GM11168 (cell line): ENCODE measurements around the gene STAT4.

Experiments
- in situ Hi-C: fragments of 300-500 bp; cut with MboI; formaldehyde crosslinking; loops from one replicate; pipeline ENCODE4 v1.12.0; 2022; ENCODE audit warnings: low sequenced_read_pairs; ENCODE audit not compliant: unreplicated experiment

Gene STAT4

DNA sequence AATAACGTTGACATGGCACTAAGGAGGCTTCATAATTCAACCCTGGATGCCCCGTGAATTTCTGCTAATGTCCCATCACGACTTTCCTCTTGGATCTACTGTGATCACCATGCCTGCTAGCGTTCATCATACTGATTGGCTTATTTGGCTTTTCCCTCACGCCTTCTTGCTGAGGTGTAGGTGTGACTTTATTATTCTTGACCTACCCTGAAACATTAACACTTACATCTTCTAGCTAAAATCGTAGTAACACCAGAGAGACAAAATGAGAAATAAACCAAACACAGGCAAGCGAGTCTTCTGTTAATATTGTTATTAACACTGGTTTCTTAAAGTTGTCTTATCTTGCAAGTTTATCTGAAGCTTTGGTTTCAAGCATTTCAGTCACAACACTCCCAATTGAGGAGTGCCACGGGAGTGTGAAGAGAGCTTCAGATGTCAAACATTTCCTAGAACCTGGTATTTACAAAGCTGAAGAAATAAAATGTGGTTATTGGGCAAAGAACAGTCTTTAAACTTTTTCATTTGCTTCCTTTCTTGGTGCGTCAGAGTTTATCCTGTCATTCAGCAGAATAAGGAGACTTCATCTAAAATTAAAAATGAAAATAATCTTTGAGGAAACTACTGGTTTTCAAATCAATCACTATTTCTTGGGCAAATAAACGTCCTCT is 121.4 kb downstream of the STAT4 start:
- in situ Hi-C loops, result no loop called here

- in situ Hi-C loops, result no loop called here
Measured at GRCh38 chr2:191026377-191026776, 124.4 kb downstream of the STAT4 start.

DNA sequence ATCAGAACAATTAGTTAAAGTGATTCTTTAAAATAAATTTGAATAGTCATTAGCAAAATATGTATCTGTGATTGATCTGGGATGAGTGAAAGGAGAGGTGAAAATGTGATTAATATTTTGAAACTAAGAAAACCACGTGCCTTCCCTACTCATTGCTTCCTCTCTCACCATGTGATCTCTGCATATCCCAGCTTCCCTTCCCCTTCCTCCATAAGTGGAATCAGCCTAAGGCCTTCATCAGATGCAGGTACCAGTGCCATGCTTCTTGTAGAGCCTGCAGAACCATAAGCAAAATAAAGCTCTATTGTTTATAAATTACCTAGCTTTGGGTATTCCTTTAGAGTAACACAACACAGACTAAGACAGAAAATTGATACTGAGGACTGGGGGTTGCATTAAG is 125.7 kb downstream of the STAT4 start:
- in situ Hi-C loops, result no loop called here

DNA sequence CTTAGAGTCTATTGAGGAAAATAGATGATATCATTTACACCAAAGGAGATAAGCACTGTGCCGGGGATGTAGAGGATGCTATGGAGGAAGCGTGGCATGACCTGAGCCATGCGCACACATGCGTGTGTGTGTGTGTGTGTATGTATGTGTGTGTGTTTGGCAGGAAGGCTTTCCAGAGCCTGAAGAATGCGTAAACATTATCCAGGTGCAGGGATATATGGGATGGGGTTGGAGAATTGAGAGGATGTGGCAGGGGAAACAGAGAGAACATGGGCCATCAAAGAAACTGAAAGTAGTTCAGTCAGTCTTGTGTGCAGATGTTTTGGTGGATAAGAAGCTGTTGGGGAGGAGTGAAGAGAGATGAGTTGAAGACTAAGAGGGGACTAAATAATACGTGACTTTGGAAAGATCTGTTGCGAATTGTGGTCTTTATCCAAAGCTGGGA is 127.5 kb downstream of the STAT4 start:
- in situ Hi-C loops, result no loop called here

DNA sequence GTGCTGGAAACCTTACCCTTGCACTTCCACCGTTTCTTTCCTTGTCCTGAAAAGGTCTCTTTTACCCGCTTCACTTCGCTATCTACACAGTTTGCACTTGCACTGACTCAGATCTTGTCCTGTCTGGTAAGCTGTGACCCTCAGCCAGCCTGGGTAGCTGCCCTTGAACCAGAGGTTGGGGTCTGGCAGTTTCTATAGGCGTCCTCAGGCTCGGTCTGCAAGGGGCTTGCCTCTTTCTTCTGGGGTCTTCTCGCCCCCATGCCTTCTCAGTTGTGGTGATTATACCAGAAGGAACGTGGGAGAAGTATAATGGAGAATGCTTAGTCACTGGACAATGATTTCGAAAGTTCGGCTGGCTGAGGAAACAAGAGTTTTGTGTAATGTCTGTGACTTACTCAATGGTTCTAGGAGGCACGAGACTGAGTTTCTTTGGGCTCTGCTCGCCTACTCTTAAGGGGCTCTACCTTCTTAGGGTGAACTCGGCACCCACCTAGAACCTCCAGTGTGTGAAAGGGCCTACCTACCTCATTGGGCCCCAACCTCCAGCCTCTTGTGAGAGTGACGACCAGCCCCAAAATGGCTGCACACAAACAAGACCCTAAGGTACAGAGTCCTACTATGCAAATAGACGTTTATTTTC is 129.9 kb downstream of the STAT4 start:
- in situ Hi-C loops, result no loop called here

GRCh38 chr2:191020221-191020741 is 130.5 kb downstream of the STAT4 start:
- in situ Hi-C loops, result no loop called here

DNA sequence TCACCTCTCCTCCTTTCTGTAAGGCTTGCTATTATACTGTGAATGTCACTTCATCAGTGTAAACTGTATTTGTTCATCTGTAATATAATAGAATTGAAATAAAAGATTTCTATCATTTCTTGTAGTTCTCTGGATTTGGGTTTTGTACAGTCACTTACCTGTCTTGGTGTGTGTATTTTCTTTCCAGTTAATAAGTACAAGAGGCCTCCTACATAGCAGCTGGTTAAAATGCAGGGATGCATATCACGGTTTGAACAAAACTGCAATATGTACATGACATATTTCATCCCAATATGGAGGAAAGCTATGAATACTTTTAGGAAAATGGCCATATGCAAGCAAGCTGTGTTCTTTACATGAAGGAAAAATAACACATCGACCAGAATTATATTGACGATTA is 131.4 kb downstream of the STAT4 start:
- in situ Hi-C loops, result no loop called here

DNA sequence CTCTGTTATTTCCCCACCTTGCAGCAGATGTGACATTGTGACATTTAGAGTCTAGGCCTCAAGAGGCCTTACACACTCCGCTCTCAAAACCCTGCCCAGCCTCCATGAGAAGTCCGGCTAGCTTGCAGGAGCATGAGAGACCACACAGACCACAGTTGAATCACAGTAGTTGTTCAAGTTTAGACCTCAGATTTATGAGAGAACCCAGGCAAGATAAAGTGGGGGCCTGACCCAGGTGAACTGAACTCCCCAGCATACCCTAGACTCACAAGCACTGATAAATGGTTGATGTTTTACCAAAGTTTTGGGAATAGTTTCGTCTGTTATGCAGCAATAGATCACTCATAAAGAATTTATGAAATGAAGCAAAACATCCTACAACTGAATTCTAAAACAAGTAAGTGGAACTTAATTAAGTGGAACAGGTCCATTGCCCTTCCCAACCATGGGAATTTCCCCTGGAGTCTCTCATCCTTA is 132.1 kb downstream of the STAT4 start:
- in situ Hi-C loops, result no loop called here

DNA sequence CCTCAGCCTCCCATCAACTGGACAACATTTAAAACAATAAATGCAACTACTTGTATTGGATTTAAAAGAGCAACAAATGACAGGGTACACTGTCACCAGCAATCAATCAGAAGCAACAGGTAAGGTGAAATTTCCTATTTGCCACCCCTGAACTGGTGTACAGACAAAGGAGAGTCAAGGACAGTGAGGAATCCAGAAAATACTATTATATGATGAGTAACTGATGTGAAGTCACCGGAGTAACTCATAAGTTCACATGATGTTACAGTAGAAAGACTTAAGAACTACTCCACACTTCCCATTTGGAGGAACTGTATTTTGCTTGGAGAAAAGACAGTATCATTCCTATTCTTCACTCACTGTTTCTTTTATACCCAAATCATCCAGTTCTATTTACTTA is 132.7 kb downstream of the STAT4 start:
- in situ Hi-C loops, result no loop called here

- in situ Hi-C loops, result no loop called here
Measured at GRCh38 chr2:191015831-191016230, 135.0 kb downstream of the STAT4 start.

DNA sequence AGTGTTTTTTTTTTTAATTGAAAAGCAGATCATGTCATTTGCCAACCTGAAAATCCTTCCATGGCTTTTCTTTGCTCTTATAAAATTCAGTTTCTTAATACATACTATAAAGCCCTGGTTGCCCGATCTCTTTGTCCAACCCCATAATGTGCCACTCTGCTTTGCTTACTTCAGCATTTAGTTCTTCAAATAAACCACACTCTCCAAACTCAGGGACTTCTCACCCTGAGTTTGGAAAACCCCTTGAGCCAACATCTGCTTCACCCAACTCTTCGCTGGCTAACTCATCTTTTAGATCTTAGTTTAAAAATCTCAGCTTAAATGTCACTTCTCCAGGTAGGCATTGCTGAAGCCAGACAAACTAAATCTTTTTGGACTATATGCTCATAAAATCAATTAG is 135.6 kb downstream of the STAT4 start:
- in situ Hi-C loops, result no loop called here

DNA sequence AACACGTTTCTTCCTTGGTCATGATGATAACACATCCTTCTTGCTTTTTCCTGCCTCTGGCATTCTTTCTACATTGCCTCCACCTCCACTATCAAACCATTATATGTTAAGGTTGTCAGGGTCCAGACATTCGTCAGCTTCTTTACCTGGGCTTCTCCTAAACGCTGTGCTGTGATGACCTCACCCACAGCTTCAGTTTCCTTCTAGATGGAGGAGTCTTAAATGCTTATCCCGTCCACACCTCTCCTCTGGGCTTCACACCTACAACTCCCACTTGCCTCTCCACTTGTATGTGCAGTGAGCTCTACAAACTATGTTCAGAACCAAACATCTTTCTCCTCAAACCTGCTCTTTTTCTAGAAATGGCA is 136.2 kb downstream of the STAT4 start:
- in situ Hi-C loops, result no loop called here

GRCh38 chr2:191013932-191014652 is 136.7 kb downstream of the STAT4 start, which contains the start of gene STAT1:
STAT1 (minus strand) TSS chr2:191014171; CDS start chr2:191010003, 4,168 bp downstream.
- in situ Hi-C loops, result no loop called here

DNA sequence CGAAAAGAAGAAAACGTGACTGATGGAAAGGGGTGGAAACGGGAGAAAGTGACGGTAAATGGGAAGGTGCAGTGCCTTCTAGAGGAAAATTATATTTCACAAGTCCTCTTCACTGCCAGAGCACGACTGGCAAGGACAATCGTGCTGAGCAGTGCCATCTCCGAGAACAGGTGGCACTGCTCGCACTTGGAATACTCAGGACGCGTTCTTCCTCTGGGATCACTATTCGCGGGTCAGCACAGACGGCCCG is 137.2 kb downstream of the STAT4 start:
- in situ Hi-C loops, result no loop called here

DNA sequence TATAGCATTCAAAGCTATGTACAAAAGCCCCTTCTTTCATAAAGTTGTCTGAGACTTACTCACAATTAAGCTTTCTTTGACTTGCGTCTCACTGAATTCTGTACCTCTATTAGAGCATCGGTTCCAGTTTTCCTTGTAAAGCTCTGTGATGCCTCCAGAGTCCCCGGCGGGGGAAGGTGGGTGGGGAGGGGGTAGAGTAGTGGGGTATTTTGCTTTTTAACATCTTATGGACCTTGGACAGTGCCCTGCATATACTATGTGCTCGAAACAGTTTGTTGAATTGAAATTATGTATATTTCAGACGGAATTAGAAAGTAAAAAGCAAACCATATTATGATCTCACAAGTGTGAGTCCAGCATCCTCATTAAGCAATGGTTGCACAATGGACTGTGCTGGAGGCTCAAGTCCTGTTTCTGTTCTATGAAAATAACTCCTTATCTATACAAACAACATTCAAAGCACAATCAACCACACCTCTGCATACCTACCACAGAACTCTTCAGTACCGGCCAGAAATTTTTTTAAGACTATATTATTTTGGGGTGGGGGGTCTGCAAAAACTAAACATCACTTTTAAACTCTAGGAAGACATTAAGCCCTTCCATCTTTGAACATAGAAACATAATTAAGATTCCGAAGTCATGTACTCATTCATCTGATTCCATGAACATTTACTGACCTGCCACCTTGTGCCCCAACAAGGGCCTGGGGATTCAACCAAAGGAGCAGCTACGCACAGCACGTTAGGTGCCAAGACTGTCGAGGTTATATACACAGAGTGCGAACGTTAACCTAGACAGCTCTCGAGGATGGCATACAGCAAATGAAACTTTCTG is 137.7 kb downstream of the STAT4 start:
- in situ Hi-C loops, result no loop called here

DNA sequence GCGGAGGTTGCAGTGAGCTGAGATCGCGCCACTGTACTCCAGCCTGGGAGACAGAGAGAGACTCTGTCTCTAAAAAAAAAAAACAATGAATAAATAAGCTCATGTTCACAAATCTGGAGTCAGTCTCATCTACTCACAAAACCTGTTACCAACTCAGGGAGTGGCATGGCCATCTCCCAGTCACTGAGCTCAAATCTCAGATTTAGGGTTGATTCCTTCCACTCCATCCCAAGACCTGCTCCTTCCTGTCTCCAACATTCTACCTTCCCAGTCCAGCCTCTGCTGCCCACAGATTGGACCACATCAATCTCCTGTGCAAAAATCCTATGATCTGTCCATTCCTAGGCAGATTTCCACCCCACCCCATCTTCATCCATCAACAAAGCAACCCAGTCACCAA is 138.4 kb downstream of the STAT4 start:
- in situ Hi-C loops, result no loop called here

DNA sequence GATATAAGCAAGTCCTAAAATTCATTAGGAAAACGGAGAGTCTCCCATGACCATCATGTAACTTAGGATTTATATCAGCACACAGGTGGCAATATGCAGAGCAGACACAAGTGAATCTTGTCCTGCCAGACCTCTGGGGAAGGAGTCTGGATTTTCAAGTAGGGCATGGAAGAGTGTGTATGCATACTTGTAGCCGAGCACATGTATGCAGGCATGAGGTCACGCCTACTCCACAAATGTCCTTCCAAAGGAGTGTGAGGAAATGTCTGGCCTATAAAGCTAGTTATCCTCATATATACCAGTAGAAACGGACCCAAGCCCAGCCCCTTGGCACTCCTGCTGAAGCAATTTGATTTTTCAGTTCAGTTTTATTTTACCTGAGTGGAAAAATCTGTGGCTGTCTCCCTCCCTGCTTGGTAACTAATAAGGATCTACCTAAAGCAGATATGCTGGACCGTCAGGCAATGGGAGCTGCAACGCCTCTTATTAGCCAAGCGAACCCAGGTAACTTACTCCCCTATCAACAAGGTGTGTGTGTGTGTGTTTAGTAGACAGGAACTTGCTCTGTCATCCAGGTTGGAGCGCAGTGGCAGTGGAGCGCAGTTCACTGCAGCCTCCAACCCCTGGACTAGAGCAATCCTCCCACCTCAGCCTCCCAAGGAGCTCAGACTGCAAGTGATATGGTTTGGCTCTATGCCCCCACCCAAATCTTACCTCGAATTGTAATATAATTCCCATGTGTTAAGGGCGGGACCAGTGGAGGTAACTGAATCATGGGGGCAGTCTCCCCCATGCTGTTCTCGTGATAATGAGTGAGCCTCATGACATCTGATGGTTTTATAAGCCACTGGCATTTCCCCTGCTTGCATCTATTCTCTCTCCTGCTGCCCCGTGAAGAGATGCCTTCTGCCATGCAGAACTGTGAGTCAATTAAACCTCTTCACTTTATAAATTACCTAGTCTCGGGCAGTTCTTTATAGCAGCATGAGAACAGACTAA is 139.6 kb downstream of the STAT4 start:
- in situ Hi-C loops, result no loop called here

DNA sequence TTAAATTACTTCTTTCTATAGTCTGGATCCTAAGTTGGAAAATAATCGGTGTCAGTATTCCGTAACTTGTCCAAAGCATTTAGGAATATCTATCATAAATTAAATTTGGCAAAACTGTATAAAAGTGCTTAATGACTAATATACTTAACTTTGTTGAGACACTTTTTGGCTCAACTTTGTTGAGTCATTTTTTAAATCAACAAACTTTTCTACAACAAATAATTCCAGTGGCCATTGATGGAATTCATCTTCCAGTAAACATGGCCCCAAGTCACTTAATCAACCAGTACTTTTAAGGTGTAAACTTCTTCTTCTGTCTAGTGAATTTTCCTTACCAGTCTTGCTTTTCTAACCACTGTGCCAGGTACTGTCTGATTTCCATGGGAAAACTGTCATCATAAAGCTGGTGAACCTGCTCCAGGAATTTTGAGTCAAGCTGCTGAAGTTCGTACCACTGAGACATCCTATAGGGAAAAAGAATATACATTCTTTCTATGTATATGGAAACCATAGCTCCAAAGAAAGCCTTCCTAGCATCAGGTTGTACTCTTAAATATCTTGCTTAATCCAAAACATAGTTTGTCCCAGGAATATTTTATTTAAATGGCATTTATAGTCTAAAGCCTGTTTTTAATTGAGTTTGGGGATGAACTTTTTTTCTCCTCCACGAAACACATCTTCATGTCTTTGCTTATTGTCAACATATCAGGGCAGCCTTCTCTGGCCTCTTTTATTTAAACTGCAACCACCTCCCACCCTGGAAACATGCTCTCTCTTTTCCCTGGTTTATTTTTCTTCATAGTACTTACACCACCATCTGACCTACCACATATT is 141.0 kb downstream of the STAT4 start:
- in situ Hi-C loops, result no loop called here
